GM18508 (cell line): ENCODE results near the gene SLIRP.
"Not testable (repeated sequence)": the region's sequence is repeated elsewhere in the genome, so short reads cannot be mapped to it uniquely, and the experiment has no call there.

Experiments used
- ATAC-seq: cut with Tn5 transposase; IDR thresholded peaks from one replicate; pipeline ENCODE4 v1.9.1; 2021; ENCODE audit warnings: moderate number of reproducible peaks; ENCODE audit not compliant: insufficient read depth, unreplicated experiment

SLIRP gene

DNA sequence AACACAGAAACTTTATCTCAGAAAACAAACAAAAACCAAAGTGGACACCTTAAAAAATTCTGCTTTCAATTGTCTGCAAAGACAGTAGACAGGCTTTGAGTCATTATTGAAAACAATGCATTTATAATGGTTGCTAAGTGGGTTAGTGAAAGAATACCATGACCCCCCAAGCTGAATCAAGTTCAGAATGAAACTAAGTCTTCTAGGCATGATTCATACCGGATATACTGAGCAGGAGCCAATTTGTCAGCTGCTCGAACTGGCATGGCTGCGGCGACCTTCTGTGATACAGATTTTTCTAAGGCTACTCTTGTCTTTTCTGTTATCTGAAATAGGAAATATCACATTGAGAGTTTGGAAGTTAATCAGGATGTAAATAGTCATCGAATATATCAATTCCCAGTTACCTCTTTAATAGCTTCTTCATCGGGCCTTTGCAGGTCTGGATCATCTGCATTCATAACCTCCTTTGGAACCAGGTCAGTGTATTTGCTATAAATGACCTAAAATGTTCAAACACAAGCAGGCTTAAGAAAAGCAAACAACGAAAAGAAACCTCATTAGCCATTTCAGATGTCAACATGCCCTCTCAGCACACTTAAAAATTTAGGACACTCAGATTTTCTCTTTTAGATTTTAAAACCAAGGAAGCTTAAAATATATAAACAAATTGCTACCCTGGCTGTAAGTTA lies 30.8 kb downstream of the SLIRP start:
- no peak for ATAC-seq

DNA sequence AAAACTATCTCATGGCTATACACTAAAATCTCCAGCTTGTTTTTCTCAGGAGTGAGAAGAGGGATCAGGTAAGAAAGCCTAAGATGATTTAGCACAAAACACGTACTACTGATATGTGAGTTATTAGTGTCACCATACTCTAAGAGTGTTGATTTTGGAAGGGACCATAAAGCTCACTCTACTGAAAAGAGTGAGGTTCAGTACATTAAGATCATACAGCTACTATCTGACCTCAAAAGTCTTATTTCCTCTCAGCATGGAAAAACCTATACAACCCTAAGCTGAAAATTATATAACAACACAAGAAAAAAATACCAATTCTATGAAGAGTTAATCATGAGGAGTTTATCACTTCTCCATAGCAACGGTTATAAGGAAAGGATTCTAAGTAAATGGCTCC lies 33.5 kb downstream of the SLIRP start:
- ATAC-seq = no peak

DNA sequence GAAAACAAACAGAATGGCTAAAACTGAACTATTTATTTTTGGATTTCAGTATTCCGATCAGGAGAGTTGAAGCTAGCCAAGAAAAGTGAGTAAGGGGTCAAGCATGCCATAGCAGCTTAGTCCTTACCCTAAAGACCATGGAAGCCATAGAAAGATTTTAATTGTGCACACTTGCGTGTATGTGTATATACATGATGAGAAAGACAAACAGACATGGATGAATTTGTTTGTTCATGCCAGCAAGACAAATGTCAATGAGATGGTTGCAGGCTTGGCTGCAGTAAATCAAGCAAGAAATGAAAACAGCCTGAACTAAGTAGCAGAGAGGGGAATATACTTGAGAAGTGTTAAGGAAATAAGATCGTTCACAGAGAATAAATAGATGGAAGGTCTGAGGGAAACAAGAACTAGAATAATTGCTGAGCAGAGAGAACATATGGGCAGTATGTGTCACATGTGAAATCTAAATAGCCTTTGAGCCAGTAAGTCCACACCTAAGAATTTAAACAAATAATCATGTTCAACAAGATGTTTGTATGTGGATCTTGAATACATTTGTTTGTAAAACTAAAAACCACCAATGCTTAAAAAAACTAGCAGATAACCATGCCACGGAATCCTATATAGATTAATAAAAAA lies 38.3 kb downstream of the SLIRP start:
- ATAC-seq = no peak

DNA sequence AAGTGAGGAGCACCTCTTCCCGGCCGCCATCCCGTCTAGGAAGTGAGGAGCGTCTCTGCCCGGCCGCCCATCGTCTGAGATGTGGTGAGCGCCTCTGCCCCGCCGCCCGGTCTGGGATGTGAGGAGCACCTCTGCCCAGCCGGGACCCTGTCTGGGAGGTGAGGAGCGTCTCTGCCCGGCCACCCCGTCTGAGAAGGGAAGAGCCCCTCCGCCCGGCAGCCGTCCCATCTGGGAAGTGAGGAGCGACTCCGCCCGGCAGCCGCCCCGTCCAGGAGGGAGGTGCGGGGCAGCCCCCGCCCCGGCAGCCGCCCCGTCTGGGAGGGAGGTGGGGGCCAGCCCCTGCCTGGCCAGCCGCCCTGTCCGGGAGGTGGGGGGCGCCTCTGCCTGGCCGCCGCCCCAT lies 39.5 kb downstream of the SLIRP start:
- ATAC-seq = not testable (repeated sequence)

DNA sequence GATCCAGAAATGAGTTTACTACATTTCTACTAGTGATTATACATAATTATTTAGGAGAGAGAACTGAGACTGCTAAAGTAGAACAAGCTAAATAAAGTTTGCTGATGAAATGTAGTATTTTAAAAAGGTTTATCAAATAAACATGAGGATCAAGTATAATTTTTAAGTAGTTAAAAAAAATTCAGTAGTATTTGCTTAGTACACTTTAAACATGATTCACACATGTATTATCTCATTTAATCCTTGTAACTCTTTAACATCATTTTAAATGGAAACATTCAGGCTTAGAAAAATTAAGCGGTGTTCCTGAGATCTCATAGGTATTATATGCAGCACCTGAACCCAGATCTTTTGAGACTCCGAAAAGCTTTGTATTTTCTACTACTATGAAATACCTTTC lies 44.4 kb downstream of the SLIRP start:
- ATAC-seq = no peak

DNA sequence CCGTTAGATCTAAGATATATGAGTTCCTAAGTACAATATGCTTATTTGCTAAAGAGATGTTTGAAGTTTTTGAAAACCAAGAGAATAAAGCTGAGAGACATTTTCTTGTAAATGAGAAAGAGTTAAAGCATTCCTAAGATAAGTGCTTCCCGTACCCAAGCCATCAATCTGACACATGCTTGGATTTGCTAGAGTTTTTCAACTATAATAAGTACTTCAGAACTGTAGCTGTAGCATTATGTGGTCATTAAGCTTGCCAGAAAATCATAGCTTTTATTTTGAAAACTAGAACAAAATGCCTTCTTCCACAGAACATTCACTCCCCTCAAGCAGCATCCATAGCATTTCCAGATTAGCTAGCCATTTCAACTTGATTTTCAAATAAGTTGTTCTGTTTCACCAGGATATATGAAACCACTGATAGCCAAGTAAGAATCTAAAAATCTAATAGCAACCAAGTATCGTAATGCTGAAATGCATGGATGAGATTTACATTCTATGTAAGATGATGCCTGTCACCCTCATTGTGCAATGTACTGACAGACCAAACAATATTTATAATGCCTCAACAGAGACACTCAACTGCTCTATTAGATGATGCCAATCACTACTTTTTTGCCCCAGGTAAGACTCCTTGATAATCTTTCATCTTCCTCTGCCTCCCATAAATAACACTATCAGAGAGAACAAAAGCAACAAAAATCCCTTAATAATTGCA lies 45.1 kb downstream of the SLIRP start:
- ATAC-seq = no peak

DNA sequence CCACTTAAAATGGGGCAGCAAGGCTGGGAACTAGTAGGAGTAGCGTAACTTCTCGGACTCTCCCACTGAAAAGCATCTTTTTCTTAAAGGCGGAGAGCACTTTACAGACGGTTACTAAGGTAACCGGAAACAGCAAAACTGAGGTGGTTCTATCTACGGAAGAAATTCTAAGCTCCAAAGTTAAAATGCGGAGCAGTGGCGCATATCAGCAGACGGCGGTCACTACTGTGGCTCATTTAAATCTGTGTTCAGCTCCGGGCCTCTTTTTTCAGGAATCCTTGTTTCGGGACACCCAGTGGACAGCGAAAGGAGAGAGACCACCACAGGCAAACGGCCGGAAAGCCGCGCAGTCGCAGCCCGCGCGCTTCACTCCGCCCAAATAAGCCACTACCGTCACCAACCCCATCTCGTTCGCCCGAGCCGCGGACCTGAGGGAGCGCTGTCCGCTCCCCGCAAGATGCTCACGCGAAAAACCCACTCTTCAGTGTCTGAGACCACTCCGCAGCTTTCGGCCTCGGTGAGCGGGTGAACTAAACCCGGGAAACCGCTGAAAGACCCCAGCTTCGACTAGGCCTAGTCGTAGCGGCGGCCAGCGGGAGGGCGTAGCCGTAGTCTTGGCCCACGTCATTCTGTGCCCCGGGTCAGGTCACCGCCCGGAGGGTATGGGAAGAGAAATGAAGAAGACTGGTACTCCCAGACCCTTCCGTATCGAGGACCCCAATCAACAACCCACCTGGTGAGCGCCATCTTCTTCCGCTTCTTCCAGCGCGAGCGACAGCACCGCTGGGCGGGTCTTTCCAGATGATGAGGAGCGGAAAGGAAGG lies 52.7 kb downstream of the SLIRP start, which contains the start of gene SNW1:
Gene SNW1, minus strand, starts transcription at position 776 of the 824 bp plus-strand sequence. Its CDS starts 29 bp downstream, at position 747.
- ATAC-seq = peak; percentile 92

DNA sequence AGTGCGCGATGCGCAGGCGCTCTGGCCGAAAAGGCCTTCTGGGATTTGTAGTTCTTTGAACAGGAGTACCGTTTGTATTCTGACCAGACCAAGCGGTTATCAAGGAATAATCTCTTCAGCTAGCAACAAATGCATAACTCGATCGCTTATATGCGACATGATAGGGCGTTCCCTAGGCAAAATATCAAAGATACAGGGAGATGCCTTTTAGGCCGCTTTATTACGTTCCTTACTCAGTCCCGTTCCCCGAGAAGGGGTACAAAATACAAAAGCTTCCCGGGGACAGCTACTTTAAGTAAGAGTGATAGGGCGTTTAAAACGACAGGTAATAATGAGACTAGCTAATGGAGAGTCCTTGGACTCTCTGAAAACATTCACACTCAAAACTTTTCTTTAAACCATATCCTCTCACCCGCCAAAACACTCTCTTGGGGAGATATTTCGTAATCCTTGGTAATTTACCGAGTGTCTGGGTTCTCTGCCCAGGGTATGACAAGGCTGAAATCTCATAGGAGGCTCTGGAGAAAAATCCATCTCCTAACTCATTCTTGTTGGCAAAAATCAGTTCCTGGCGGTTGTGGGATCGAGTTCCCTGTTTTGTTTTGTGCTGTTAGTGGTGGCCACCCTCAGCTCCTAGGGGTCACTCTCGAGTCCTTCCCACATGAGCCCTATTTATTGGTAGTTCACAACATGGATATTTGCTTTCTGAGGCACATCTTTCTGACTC lies 53.5 kb downstream of the SLIRP start:
- no peak for ATAC-seq

DNA sequence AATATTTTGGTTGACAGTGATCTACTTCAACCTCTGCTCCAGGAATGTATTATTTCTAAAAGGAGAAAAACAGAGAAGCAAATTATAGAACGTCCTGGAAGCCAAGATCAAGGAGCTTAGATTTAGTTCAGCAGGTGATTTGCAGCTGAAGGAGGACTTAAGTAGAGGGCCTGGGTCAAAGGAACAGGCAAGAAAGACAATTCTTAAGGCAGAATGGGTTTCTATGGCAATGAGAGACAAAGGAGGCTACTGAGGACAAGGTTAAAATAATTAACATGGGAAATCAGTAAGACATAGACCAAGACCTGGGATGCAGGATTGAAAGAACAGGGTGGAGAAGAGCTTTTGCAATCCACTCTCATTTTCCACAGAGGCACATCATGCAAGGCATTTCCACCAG lies 55.4 kb downstream of the SLIRP start:
- ATAC-seq = no peak

DNA sequence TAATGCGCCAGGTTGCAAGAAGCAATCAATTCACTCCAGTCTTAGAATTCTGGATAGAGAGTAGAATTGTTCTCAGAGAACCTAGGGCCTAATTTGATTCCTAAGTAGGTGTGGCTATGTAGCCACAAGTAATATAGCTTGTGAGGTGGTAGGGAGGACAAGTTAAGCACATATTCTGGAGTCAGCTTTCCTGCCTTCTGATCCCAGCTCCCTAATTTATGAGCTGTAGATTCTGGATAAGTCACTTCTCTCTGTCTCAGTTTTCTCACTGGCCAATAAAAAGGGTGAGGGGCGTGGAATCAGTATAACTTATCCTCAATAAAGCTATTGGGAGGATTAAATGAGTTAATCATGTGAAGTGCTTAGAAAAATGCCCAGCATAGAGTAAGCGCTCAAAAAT lies 56.1 kb downstream of the SLIRP start:
- ATAC-seq = no peak
